ENCODE results near the gene ITGA5. TPM values are rescaled to one million over a fixed set of nuclear protein-coding genes. Genes with fewer than 3 reads are reported as not detected.

ITGA5 gene
- total RNA-seq, 1 donor: 401 TPM

- Histone ChIP-seq H3K9me3 (ENCODE audit: low read depth, low read length) (no peaks in the 10 kb centered on the region), H3K36me3 (ENCODE audit: insufficient read depth, low read length) (no peaks in the 10 kb centered on the region), H3K4me2 (ENCODE audit: insufficient read depth, low read length) (peak overlapping the region; percentile 73), H3K4me3 (ENCODE audit: insufficient read depth, low read length) (peak overlapping the region; percentile 46), H2AFZ (ENCODE audit: low read length) (peak overlapping the region; percentile 71), H4K20me1 (ENCODE audit: insufficient read depth, low read length) (no peaks in the 10 kb centered on the region), H3K27ac (ENCODE audit: low read depth, low read length) (peak overlapping the region; percentile 95), H3K4me1 (ENCODE audit: insufficient read depth, low read length) (peaks cover 68% of the 10 kb centered on the region), H3K79me2 (ENCODE audit: insufficient read depth, low read length) (no peaks in the 10 kb centered on the region), H3K27me3 (ENCODE audit: insufficient read depth, low read length) (no peaks in the 10 kb centered on the region)
- peak; percentile 89 for DNase-seq (ENCODE audit: insufficient read length, low spot score, missing footprints)
- TF ChIP-seq, protein P1, sequence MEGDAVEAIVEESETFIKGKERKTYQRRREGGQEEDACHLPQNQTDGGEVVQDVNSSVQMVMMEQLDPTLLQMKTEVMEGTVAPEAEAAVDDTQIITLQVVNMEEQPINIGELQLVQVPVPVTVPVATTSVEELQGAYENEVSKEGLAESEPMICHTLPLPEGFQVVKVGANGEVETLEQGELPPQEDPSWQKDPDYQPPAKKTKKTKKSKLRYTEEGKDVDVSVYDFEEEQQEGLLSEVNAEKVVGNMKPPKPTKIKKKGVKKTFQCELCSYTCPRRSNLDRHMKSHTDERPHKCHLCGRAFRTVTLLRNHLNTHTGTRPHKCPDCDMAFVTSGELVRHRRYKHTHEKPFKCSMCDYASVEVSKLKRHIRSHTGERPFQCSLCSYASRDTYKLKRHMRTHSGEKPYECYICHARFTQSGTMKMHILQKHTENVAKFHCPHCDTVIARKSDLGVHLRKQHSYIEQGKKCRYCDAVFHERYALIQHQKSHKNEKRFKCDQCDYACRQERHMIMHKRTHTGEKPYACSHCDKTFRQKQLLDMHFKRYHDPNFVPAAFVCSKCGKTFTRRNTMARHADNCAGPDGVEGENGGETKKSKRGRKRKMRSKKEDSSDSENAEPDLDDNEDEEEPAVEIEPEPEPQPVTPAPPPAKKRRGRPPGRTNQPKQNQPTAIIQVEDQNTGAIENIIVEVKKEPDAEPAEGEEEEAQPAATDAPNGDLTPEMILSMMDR (IDR thresholded peaks at IDR 0.05; ENCODE audit: extremely low read depth, low read depth, low read length): no peak
Measured at GRCh38 chr12:54428050-54429013, 9.3 kb upstream of the ITGA5 start.

DNA sequence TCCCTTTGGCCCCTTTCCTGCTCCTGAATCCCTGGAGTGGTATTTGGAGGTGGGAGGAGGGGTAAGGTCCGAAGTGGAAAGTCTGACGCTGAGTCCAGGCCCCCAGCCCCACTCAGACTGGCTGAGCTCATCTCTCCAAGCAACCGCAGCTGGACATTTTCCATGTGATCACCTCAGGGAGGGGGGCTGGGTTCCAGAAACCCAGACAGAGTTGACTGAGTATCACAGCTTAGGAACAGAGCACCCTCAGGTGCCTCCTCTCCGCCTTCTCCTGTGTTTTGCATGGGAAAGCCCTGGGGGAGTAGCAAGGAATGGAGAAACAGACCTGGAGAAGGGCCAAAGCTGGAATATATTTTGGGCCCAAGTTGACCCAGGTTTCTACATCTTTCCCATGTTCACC lies 8.0 kb upstream of the ITGA5 start:
- H3K9me3 ChIP-seq (ENCODE audit: low read depth, low read length): no peaks in the 10 kb centered on the region
- TF ChIP-seq, protein P1 (IDR thresholded peaks at IDR 0.05; ENCODE audit: extremely low read depth, low read depth, low read length): no peak
- H3K4me2 ChIP-seq (ENCODE audit: insufficient read depth, low read length): no peak overlapping the region
- peaks cover 69% of the 10 kb centered on the region for H3K4me1 ChIP-seq (ENCODE audit: insufficient read depth, low read length)
- no peaks in the 10 kb centered on the region for H3K27me3 ChIP-seq (ENCODE audit: insufficient read depth, low read length)
- peak overlapping the region; percentile 95 for H3K27ac ChIP-seq (ENCODE audit: low read depth, low read length)
- H4K20me1 ChIP-seq (ENCODE audit: insufficient read depth, low read length): no peaks in the 10 kb centered on the region
- DNase-seq (ENCODE audit: insufficient read length, low spot score, missing footprints): peak; percentile 14
- no peak overlapping the region for H2AFZ ChIP-seq (ENCODE audit: low read length)
- no peaks in the 10 kb centered on the region for H3K79me2 ChIP-seq (ENCODE audit: insufficient read depth, low read length)
- H3K36me3 ChIP-seq (ENCODE audit: insufficient read depth, low read length): no peaks in the 10 kb centered on the region
- H3K4me3 ChIP-seq (ENCODE audit: insufficient read depth, low read length): no peak overlapping the region

- Histone ChIP-seq H2AFZ (ENCODE audit: low read length) (no peak overlapping the region), H4K20me1 (ENCODE audit: insufficient read depth, low read length) (no peaks in the 10 kb centered on the region), H3K4me3 (ENCODE audit: insufficient read depth, low read length) (no peak overlapping the region), H3K27me3 (ENCODE audit: insufficient read depth, low read length) (no peaks in the 10 kb centered on the region), H3K4me2 (ENCODE audit: insufficient read depth, low read length) (no peak overlapping the region), H3K9me3 (ENCODE audit: low read depth, low read length) (no peaks in the 10 kb centered on the region), H3K4me1 (ENCODE audit: insufficient read depth, low read length) (peaks cover 69% of the 10 kb centered on the region), H3K79me2 (ENCODE audit: insufficient read depth, low read length) (no peaks in the 10 kb centered on the region), H3K27ac (ENCODE audit: low read depth, low read length) (no peak overlapping the region), H3K36me3 (ENCODE audit: insufficient read depth, low read length) (no peaks in the 10 kb centered on the region)
- TF ChIP-seq, protein P1 (IDR thresholded peaks at IDR 0.05; ENCODE audit: extremely low read depth, low read depth, low read length): no peak
- DNase-seq (ENCODE audit: insufficient read length, low spot score, missing footprints): peak; percentile 18
Measured at GRCh38 chr12:54426690-54427089, 7.6 kb upstream of the ITGA5 start.

DNA sequence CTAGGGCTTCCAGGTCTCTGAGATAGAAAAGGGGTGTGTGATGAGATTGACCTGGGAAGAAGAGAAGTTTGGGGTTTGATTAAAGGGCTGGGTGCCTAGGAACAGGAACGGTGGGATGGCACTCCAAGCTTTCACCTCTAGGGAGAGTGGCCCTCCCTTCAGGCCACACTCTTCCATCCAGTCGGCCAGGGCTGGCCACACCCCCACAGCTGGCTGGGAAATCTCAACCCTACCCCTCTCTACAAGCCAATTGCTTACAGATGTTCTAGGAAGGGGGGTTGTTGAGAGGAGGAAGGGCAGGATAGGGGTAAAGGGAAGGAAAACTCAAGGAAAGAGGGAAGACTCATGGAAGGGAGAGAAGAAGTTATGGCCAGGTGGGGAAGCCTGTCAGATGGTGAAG lies 6.6 kb upstream of the ITGA5 start:
- Histone ChIP-seq H3K36me3 (ENCODE audit: insufficient read depth, low read length) (no peaks in the 10 kb centered on the region), H4K20me1 (ENCODE audit: insufficient read depth, low read length) (no peaks in the 10 kb centered on the region), H3K27me3 (ENCODE audit: insufficient read depth, low read length) (no peaks in the 10 kb centered on the region), H3K9me3 (ENCODE audit: low read depth, low read length) (no peaks in the 10 kb centered on the region), H3K4me3 (ENCODE audit: insufficient read depth, low read length) (no peak overlapping the region), H2AFZ (ENCODE audit: low read length) (no peak overlapping the region), H3K27ac (ENCODE audit: low read depth, low read length) (no peak overlapping the region), H3K79me2 (ENCODE audit: insufficient read depth, low read length) (no peaks in the 10 kb centered on the region), H3K4me1 (ENCODE audit: insufficient read depth, low read length) (peaks cover 74% of the 10 kb centered on the region), H3K4me2 (ENCODE audit: insufficient read depth, low read length) (no peak overlapping the region)
- DNase-seq (ENCODE audit: insufficient read length, low spot score, missing footprints): peak; percentile 3
- TF ChIP-seq, protein P1 (IDR thresholded peaks at IDR 0.05; ENCODE audit: extremely low read depth, low read depth, low read length): no peak
